HepG2 (cell line): ENCODE results near the gene SNRNP48. TPM values are rescaled to one million over a fixed set of nuclear protein-coding genes. Genes with fewer than 3 reads are reported as not detected.
A peak's percentile ranks its signal among the peaks of the same experiment; 100 is the strongest.

Experiments
- MEF2D ChIP-seq: sonication (generic); formaldehyde crosslinking; IDR thresholded peaks from 2 replicates; pipeline ENCODE4 v1.5.1; 2020; ENCODE audit warnings: mild to moderate bottlenecking, missing genetic modification reagents
- NBN ChIP-seq: fragments of 450-650 bp; conservative IDR thresholded peaks from 2 replicates; pipeline ENCODE4 v1.6.1; 2017
- RARG ChIP-seq: sonication (generic); formaldehyde crosslinking; IDR thresholded peaks from 2 replicates; pipeline ENCODE4 v1.4.0; 2020; ENCODE audit warnings: low read depth, mild to moderate bottlenecking, missing genetic modification reagents
- RFX3 ChIP-seq: IDR thresholded peaks from 2 replicates; pipeline ENCODE4 v1.6.1; 2016; ENCODE audit warnings: missing biosample characterization, missing genetic modification reagents
- YEATS2 ChIP-seq: sonication (generic); formaldehyde crosslinking; IDR thresholded peaks from 2 replicates; pipeline ENCODE4 v1.4.0; 2020; ENCODE audit warnings: missing genetic modification reagents, borderline replicate concordance
- ZFY ChIP-seq: sonication (generic); formaldehyde crosslinking; IDR thresholded peaks from 2 replicates; pipeline ENCODE4 v1.4.0; 2020; ENCODE audit warnings: missing genetic modification reagents
- ZNF124 ChIP-seq: sonication (generic); formaldehyde crosslinking; IDR thresholded peaks from 2 replicates; pipeline ENCODE4 v1.4.0; 2020; ENCODE audit warnings: missing genetic modification reagents
- polyA plus RNA-seq, 8 experiments: library from polyadenylated mRNA; depleted of rRNA in 3 of 8; stranded (reverse) in 7 of 8; unstranded in 1 of 8; fragments of >200 nt; fragmentation: Illumina TruSeq in 4 of 8; extraction: Trizol in 4 of 8; gene quantifications; 2 replicates each; pipeline versions ENCODE4 v1.2.1 to v1.2.3, GENCODE V29; 2011 to 2016; ENCODE audit warnings: low read depth in 4 of 8, missing spikeins in 1 of 8, mixed read lengths in 1 of 8; ENCODE audit not compliant: insufficient read depth in 1 of 8
- total RNA-seq, 5 experiments: library from RNA; depleted of rRNA; stranded (reverse); fragments of >200 nt; fragmentation: Illumina TruSeq; extraction: Trizol; gene quantifications; 2 replicates each; pipeline ENCODE4 v1.2.3, GENCODE V29; 2016; ENCODE audit warnings: low read depth in 1 of 5
- TF ChIP-seq, protein P1 (sequence below): sonication (generic); formaldehyde crosslinking; IDR thresholded peaks from 2 replicates; pipeline ENCODE4 v1.4.0; 2020; ENCODE audit warnings: mild to moderate bottlenecking, missing genetic modification reagents, borderline replicate concordance
- TF ChIP-seq, protein P2 (sequence below): sonication (generic); formaldehyde crosslinking; IDR thresholded peaks from 2 replicates; pipeline ENCODE4 v1.4.0; 2020; ENCODE audit warnings: missing genetic modification reagents, borderline replicate concordance
- TF ChIP-seq, protein P3 (sequence below): sonication (generic); formaldehyde crosslinking; IDR thresholded peaks from 2 replicates; pipeline ENCODE4 v1.9.0; 2021; ENCODE audit warnings: mild to moderate bottlenecking, missing genetic modification reagents
- TF ChIP-seq, protein P4 (sequence below): sonication (generic); formaldehyde crosslinking; IDR thresholded peaks from 2 replicates; pipeline ENCODE4 v1.5.0; 2020; ENCODE audit warnings: mild to moderate bottlenecking, missing genetic modification reagents, borderline replicate concordance

The SNRNP48 gene
- total and polyA plus RNA-seq, 2 of the 13 experiments (the other 11 are each of a cell fraction or from before 2014, with no cell fraction given), result 17.5 to 47.5 TPM

DNA sequence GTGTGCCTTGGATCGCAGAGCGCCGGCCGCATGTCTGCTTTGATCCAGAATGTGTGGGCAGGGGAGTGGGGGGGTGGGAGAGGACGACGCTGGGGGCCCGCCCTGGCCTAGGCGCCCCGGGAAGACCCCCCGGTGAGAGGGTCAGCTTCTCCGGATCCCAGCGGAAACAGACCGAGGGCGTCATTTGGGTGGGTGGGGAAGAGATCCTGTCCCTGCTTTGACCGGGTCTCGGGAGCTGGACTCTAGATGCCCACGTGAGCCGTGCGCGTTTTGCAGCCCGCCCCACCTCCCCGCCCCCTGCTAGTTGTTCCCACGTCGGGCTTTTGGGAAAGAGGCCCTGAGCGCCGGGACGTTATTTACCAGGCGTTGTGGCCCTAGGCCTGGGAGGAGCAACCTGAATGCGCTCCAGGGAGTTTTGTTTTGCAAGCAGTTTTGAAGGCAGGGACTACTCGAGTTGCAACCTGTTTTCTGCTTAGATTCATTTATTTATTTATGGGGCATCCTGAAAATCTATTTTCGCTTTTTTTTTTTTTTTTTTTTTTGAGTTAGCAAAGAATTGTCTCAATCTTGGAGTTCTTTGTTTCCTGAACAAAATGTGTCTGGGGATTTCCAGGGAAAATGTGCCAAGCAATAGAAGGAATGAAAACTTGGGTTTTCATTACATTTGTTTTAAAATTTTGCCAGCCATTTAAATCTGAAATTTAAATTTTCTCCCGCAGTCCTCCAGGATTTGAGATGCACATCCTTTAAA, 46.9 kb upstream of the SNRNP48 start (continued):
- TF ChIP-seq, protein P1, sequence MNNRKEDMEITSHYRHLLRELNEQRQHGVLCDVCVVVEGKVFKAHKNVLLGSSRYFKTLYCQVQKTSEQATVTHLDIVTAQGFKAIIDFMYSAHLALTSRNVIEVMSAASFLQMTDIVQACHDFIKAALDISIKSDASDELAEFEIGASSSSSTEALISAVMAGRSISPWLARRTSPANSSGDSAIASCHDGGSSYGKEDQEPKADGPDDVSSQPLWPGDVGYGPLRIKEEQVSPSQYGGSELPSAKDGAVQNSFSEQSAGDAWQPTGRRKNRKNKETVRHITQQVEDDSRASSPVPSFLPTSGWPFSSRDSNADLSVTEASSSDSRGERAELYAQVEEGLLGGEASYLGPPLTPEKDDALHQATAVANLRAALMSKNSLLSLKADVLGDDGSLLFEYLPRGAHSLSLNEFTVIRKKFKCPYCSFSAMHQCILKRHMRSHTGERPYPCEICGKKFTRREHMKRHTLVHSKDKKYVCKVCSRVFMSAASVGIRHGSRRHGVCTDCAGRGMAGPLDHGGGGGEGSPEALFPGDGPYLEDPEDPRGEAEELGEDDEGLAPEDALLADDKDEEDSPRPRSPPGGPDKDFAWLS (CRISPR knock-in tag), result peak; percentile 55; the same call in 1 of the 2 replicates
- TF ChIP-seq NBN, result no peak
- TF ChIP-seq, protein P2, sequence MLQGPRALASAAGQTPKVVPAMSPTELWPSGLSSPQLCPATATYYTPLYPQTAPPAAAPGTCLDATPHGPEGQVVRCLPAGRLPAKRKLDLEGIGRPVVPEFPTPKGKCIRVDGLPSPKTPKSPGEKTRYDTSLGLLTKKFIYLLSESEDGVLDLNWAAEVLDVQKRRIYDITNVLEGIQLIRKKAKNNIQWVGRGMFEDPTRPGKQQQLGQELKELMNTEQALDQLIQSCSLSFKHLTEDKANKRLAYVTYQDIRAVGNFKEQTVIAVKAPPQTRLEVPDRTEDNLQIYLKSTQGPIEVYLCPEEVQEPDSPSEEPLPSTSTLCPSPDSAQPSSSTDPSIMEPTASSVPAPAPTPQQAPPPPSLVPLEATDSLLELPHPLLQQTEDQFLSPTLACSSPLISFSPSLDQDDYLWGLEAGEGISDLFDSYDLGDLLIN (CRISPR knock-in tag), result no peak
- TF ChIP-seq RARG (CRISPR knock-in tag), result no peak
- peak; percentile 58 for TF ChIP-seq YEATS2 (CRISPR knock-in tag)
- peak; percentile 47; the same call in 1 of the 2 replicates for TF ChIP-seq ZNF124 (CRISPR knock-in tag)
- TF ChIP-seq RFX3 (CRISPR knock-in tag), result no peak
- TF ChIP-seq, protein P3, sequence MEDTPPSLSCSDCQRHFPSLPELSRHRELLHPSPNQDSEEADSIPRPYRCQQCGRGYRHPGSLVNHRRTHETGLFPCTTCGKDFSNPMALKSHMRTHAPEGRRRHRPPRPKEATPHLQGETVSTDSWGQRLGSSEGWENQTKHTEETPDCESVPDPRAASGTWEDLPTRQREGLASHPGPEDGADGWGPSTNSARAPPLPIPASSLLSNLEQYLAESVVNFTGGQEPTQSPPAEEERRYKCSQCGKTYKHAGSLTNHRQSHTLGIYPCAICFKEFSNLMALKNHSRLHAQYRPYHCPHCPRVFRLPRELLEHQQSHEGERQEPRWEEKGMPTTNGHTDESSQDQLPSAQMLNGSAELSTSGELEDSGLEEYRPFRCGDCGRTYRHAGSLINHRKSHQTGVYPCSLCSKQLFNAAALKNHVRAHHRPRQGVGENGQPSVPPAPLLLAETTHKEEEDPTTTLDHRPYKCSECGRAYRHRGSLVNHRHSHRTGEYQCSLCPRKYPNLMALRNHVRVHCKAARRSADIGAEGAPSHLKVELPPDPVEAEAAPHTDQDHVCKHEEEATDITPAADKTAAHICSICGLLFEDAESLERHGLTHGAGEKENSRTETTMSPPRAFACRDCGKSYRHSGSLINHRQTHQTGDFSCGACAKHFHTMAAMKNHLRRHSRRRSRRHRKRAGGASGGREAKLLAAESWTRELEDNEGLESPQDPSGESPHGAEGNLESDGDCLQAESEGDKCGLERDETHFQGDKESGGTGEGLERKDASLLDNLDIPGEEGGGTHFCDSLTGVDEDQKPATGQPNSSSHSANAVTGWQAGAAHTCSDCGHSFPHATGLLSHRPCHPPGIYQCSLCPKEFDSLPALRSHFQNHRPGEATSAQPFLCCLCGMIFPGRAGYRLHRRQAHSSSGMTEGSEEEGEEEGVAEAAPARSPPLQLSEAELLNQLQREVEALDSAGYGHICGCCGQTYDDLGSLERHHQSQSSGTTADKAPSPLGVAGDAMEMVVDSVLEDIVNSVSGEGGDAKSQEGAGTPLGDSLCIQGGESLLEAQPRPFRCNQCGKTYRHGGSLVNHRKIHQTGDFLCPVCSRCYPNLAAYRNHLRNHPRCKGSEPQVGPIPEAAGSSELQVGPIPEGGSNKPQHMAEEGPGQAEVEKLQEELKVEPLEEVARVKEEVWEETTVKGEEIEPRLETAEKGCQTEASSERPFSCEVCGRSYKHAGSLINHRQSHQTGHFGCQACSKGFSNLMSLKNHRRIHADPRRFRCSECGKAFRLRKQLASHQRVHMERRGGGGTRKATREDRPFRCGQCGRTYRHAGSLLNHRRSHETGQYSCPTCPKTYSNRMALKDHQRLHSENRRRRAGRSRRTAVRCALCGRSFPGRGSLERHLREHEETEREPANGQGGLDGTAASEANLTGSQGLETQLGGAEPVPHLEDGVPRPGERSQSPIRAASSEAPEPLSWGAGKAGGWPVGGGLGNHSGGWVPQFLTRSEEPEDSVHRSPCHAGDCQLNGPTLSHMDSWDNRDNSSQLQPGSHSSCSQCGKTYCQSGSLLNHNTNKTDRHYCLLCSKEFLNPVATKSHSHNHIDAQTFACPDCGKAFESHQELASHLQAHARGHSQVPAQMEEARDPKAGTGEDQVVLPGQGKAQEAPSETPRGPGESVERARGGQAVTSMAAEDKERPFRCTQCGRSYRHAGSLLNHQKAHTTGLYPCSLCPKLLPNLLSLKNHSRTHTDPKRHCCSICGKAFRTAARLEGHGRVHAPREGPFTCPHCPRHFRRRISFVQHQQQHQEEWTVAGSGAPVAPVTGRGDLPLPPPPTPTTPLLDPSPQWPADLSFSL (CRISPR knock-in tag), result no peak
- peak; percentile 78 for TF ChIP-seq ZFY (CRISPR knock-in tag)
- TF ChIP-seq, protein P4, sequence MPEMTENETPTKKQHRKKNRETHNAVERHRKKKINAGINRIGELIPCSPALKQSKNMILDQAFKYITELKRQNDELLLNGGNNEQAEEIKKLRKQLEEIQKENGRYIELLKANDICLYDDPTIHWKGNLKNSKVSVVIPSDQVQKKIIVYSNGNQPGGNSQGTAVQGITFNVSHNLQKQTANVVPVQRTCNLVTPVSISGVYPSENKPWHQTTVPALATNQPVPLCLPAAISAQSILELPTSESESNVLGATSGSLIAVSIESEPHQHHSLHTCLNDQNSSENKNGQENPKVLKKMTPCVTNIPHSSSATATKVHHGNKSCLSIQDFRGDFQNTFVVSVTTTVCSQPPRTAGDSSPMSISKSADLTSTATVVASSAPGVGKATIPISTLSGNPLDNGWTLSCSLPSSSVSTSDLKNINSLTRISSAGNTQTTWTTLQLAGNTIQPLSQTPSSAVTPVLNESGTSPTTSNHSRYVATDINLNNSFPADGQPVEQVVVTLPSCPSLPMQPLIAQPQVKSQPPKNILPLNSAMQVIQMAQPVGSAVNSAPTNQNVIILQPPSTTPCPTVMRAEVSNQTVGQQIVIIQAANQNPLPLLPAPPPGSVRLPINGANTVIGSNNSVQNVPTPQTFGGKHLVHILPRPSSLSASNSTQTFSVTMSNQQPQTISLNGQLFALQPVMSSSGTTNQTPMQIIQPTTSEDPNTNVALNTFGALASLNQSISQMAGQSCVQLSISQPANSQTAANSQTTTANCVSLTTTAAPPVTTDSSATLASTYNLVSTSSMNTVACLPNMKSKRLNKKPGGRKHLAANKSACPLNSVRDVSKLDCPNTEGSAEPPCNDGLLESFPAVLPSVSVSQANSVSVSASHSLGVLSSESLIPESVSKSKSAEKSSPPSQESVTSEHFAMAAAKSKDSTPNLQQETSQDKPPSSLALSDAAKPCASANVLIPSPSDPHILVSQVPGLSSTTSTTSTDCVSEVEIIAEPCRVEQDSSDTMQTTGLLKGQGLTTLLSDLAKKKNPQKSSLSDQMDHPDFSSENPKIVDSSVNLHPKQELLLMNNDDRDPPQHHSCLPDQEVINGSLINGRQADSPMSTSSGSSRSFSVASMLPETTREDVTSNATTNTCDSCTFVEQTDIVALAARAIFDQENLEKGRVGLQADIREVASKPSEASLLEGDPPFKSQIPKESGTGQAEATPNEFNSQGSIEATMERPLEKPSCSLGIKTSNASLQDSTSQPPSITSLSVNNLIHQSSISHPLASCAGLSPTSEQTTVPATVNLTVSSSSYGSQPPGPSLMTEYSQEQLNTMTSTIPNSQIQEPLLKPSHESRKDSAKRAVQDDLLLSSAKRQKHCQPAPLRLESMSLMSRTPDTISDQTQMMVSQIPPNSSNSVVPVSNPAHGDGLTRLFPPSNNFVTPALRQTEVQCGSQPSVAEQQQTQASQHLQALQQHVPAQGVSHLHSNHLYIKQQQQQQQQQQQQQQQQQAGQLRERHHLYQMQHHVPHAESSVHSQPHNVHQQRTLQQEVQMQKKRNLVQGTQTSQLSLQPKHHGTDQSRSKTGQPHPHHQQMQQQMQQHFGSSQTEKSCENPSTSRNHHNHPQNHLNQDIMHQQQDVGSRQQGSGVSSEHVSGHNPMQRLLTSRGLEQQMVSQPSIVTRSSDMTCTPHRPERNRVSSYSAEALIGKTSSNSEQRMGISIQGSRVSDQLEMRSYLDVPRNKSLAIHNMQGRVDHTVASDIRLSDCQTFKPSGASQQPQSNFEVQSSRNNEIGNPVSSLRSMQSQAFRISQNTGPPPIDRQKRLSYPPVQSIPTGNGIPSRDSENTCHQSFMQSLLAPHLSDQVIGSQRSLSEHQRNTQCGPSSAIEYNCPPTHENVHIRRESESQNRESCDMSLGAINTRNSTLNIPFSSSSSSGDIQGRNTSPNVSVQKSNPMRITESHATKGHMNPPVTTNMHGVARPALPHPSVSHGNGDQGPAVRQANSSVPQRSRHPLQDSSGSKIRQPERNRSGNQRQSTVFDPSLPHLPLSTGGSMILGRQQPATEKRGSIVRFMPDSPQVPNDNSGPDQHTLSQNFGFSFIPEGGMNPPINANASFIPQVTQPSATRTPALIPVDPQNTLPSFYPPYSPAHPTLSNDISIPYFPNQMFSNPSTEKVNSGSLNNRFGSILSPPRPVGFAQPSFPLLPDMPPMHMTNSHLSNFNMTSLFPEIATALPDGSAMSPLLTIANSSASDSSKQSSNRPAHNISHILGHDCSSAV (CRISPR knock-in tag), result no peak
- no peak; the same call in 1 of the 2 replicates for TF ChIP-seq MEF2D
